GM12878 (cell line): ENCODE measurements around the gene USPL1.

Experiments used
- CHD2 ChIP-seq: IDR thresholded peaks from 2 replicates; pipeline ENCODE4 v1.6.1; 2011; ENCODE audit warnings: low read depth, low read length, improper control_type of control experiment, borderline replicate concordance
- CREM ChIP-seq: IDR thresholded peaks from 2 replicates; pipeline ENCODE4 v1.6.1; 2014; ENCODE audit warnings: antibody characterized with exemption, low read depth
- DPF2 ChIP-seq: fragments of 450-650 bp; IDR thresholded peaks from 2 replicates; pipeline ENCODE4 v1.6.1; 2017; ENCODE audit warnings: mild to moderate bottlenecking
- HDAC2 ChIP-seq: fragments of 200-600 bp; sonication (generic); IDR thresholded peaks from 2 replicates; pipeline ENCODE4 v1.6.1; 2017
- PAX8 ChIP-seq: fragments of 450-650 bp; IDR thresholded peaks from 2 replicates; pipeline ENCODE4 v1.6.1; 2017; ENCODE audit warnings: mild to moderate bottlenecking, moderate library complexity
- SP1 ChIP-seq: IDR thresholded peaks from one replicate; pipeline ENCODE4 v1.6.1; 2011; ENCODE audit warnings: low read depth, low read length
- STAT1 ChIP-seq: fragments of 450-650 bp; conservative IDR thresholded peaks from 2 replicates; pipeline ENCODE4 v1.6.1; 2014; ENCODE audit warnings: antibody characterized with exemption, mild to moderate bottlenecking
- TAF1 ChIP-seq: IDR thresholded peaks from 2 replicates; pipeline ENCODE4 v1.6.1; 2011; ENCODE audit warnings: mild to moderate bottlenecking, low read depth, low read length, borderline replicate concordance
- TBL1XR1 ChIP-seq: IDR thresholded peaks from 2 replicates; pipeline ENCODE4 v1.6.1; 2012; ENCODE audit warnings: low read depth, low read length, improper control_type of control experiment
- TF ChIP-seq, protein P1 (sequence below), 3 experiments: IDR thresholded peaks in 2 of 3; conservative IDR thresholded peaks in 1 of 3; 2 replicates each; pipeline ENCODE4 v1.5.1; 2011; ENCODE audit warnings: low read depth in 3 of 3, low read length in 3 of 3, mild to moderate bottlenecking in 3 of 3, control low read depth in 2 of 3, moderate library complexity in 2 of 3, inconsistent platforms in 1 of 3, mixed read lengths in 1 of 3; ENCODE audit not compliant: control insufficient read depth in 2 of 3, insufficient read depth in 1 of 3; ENCODE audit errors: extremely low read depth in 1 of 3
- TF ChIP-seq, protein P2 (sequence below): IDR thresholded peaks from 2 replicates; pipeline ENCODE4 v1.6.1; 2011; ENCODE audit warnings: low read depth, mild to moderate bottlenecking, low read length, moderate library complexity, borderline replicate concordance; ENCODE audit errors: extremely low read depth

GRCh38 chr13:30679483-30680330, 62.0 kb downstream of the USPL1 start:
- TF ChIP-seq PAX8: no peak
- no peak for TF ChIP-seq STAT1
- no peak for TF ChIP-seq TBL1XR1
- TF ChIP-seq, protein P1, sequence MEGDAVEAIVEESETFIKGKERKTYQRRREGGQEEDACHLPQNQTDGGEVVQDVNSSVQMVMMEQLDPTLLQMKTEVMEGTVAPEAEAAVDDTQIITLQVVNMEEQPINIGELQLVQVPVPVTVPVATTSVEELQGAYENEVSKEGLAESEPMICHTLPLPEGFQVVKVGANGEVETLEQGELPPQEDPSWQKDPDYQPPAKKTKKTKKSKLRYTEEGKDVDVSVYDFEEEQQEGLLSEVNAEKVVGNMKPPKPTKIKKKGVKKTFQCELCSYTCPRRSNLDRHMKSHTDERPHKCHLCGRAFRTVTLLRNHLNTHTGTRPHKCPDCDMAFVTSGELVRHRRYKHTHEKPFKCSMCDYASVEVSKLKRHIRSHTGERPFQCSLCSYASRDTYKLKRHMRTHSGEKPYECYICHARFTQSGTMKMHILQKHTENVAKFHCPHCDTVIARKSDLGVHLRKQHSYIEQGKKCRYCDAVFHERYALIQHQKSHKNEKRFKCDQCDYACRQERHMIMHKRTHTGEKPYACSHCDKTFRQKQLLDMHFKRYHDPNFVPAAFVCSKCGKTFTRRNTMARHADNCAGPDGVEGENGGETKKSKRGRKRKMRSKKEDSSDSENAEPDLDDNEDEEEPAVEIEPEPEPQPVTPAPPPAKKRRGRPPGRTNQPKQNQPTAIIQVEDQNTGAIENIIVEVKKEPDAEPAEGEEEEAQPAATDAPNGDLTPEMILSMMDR (IDR thresholded peaks at IDR 0.05 in 2 of 3, conservative IDR thresholded peaks at IDR 0.05 in 1 of 3; ENCODE audit: control insufficient read depth in 2 of 3, extremely low read depth in 1 of 3, insufficient read depth in 1 of 3, low read depth in 3 of 3, low read length in 3 of 3): peak; percentile 63 to 73 (median 71)
- TF ChIP-seq, protein P2, sequence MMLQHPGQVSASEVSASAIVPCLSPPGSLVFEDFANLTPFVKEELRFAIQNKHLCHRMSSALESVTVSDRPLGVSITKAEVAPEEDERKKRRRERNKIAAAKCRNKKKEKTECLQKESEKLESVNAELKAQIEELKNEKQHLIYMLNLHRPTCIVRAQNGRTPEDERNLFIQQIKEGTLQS: no peak
- TF ChIP-seq DPF2: no peak
- TF ChIP-seq TAF1: no peak
- TF ChIP-seq HDAC2: no peak
- no peak for TF ChIP-seq CHD2
- no peak for TF ChIP-seq CREM
- TF ChIP-seq SP1: no peak
